Adipocyte (in vitro differentiated cells): Measurements from ENCODE around the gene EFCAB7.

ENCODE experiments used
- DNase-seq: peaks from one replicate; pipeline ENCODE4 v3.0.0-alpha.2; 2015; ENCODE audit warnings: low read depth
- H3K27me3 ChIP-seq: replicated peaks from 2 replicates; pipeline ENCODE4 v1.7.0; 2013; ENCODE audit warnings: mild to moderate bottlenecking, low read length, moderate library complexity; ENCODE audit not compliant: control insufficient read depth, insufficient read depth
- H3K36me3 ChIP-seq: 2 replicates; pipeline ENCODE4 v1.7.0; 2013; ENCODE audit warnings: low read length, mild to moderate bottlenecking, moderate library complexity; ENCODE audit not compliant: control insufficient read depth, insufficient read depth, severe bottlenecking
- H3K4me1 ChIP-seq: 2 replicates; pipeline ENCODE4 v1.7.0; 2013; ENCODE audit warnings: mild to moderate bottlenecking, low read length, moderate library complexity; ENCODE audit not compliant: control insufficient read depth, insufficient read depth
- H3K4me3 ChIP-seq: 2 replicates; pipeline ENCODE4 v1.7.0; 2013; ENCODE audit warnings: mild to moderate bottlenecking, low read length, moderate library complexity
- H3K9ac ChIP-seq: 2 replicates; pipeline ENCODE4 v1.7.0; 2013; ENCODE audit warnings: mild to moderate bottlenecking, low read length, moderate library complexity
- H3K9me3 ChIP-seq: 2 replicates; pipeline ENCODE4 v1.7.0; 2013; ENCODE audit warnings: mild to moderate bottlenecking, low read length, moderate library complexity; ENCODE audit not compliant: control insufficient read depth

The EFCAB7 gene

DNA sequence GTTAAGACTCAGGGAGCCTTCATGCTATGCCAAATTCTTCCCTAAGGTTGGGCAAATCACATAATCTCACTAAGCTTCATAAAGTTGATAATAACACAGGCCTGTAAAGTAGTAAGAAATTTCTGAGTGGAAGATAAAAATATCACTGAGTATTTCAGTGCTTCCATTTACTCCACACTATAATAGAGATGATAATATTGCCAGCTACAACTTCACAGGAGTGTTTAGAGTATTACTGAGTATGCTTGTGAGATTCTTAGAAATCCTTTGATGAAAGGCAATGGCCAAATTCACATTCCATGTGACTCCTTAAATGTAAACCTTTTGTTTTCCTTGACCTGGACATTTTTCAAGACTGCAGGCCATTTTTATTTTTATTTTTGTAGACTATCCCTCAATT is 10.7 kb upstream of the EFCAB7 start:
- no peaks in the 10 kb centered on the region for H3K4me1 ChIP-seq
- H3K4me3 ChIP-seq, result no peak overlapping the region

DNA sequence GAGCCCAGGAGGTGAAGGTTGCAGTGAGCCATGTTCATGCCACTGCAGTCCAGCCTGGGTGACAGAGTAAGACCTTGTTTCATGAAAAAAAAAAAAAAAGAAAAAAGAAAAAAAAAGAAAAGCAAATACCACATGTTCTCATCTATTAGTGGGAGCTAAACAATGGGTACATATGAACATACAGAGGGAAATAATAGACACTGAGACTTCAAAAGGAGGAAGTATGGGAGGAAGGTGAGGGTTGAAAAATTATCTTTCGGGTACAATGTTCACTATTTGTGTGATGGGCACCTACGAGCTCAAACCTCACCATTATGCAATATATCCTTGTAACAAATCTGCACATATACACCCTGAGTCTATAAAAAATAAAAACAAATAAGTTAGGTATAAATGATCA is 6.7 kb upstream of the EFCAB7 start:
- Histone ChIP-seq H3K9ac (no peak overlapping the region), H3K9me3 (peaks cover 8% of the 10 kb centered on the region), H3K4me1 (no peaks in the 10 kb centered on the region), H3K4me3 (no peak overlapping the region), H3K27me3 (no peaks in the 10 kb centered on the region), H3K36me3 (no peaks in the 10 kb centered on the region)
- no peak for DNase-seq

More for the DNA sequence above, 10.7 kb upstream of the EFCAB7 start:
- no peak overlapping the region for H3K9ac ChIP-seq
- no peak for DNase-seq
- H3K9me3 ChIP-seq, result peaks cover 8% of the 10 kb centered on the region
- no peaks in the 10 kb centered on the region for H3K27me3 ChIP-seq
- peaks cover 6% of the 10 kb centered on the region for H3K36me3 ChIP-seq

DNA sequence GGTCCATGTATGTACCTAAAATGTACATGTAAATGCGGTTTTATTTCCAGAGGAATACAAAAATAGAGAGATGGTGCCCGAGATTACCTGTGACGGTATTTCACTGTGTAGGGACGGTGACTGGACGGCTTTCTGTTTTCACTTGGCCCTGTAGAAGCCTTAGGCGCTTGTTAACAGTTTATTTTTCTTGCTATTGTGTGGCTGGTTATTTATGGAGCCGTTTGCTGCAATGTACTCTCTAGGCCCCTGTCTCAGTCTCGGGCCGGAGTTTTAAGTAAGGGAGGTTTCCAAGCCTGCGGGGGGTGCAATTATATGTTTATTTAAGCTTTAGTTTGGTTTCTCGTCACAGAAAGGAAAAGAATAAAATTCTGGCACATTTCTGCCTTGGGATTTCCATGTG is 413 bp downstream of the EFCAB7 start:
- peak overlapping the region; percentile 98 for H3K4me3 ChIP-seq
- DNase-seq, result peak; percentile 54
- peaks cover 17% of the 10 kb centered on the region for H3K4me1 ChIP-seq
- peak overlapping the region; percentile 87 for H3K9ac ChIP-seq
- H3K36me3 ChIP-seq, result peaks cover 14% of the 10 kb centered on the region
- H3K27me3 ChIP-seq, result no peaks in the 10 kb centered on the region
- no peaks in the 10 kb centered on the region for H3K9me3 ChIP-seq

DNA sequence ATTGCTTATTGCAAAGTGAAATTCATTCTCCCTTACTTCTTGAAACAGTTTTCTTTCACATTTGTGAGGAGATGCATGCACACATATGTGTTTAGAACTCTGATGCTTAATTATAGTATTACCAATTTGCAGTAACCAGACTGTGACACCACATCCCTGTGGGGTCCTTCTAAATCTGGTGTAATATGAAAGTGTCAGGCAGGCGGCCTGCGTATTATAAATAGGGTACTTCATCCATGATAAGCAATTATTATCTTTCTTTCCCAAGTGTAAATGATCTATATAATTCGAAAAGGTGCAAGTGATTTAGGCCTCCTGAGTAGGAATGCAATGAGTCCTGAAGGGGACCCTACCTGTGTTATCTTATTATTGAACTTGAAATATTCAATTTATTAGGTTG is 876 bp downstream of the EFCAB7 start:
- Histone ChIP-seq H3K27me3 (no peaks in the 10 kb centered on the region), H3K4me3 (peak overlapping the region; percentile 98), H3K9me3 (no peaks in the 10 kb centered on the region), H3K36me3 (peaks cover 18% of the 10 kb centered on the region), H3K9ac (peak overlapping the region; percentile 87), H3K4me1 (peaks cover 17% of the 10 kb centered on the region)
- DNase-seq, result peak; percentile 17

DNA sequence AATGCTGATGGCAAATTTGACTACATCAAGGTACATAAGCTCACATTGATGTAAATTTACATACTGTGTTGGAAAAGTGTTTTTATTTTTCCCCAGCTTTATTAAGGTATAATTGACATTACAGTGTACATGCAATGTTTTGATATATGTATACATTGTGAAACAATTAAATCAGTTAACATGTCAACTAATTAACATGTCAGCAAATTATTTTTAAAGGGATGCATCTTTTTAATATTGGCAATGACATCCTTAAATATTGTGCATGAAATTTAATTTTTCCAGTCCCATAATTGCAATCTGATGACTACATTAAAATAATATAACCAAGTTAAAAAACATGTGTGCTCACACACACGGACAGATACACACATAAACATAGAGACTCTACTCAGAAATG is 9.4 kb downstream of the EFCAB7 start:
- H3K36me3 ChIP-seq, result peaks cover 22% of the 10 kb centered on the region
- H3K4me3 ChIP-seq, result no peak overlapping the region
- no peak overlapping the region for H3K9ac ChIP-seq
- no peaks in the 10 kb centered on the region for H3K4me1 ChIP-seq
- DNase-seq, result no peak
- no peaks in the 10 kb centered on the region for H3K9me3 ChIP-seq
- H3K27me3 ChIP-seq, result no peaks in the 10 kb centered on the region

DNA sequence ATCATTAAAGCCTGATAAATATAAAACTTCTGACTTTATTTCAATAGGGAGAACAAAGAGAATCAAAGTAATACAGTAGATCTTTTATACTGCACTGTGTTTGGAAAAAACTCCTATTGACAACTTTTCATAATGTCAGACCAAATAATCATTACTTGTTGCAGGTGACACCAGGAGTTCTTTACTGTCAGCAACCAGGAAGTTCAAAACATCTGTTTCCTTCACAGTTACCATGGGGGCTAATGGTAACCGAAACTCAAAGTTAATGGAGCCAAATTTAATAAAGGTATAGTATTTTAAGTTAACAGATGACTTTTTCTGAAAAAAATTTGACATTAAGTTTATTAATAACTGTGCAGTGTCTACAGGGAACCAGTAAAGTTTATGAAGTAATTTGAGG is 10.6 kb downstream of the EFCAB7 start:
- H3K36me3 ChIP-seq, result peaks cover 15% of the 10 kb centered on the region

DNA sequence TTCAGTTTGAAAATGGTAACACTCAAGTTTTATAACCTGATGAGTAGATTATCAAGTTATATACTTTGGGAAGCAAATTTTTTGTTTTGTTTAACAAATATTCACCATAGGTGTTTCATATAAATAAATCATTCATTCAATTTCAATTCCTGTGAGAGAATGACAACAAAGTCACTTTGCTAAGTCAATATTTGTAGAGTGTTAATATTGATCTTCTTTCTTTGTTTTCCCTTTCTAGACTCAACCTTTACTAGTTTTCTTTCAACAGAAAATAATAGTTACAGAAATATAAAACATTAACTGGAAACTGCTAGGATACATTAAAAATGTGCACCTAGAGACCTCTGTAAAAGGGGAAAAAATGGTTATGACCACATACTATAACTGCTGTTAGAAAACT is 11.1 kb downstream of the EFCAB7 start:
- Histone ChIP-seq H3K9me3 (no peaks in the 10 kb centered on the region), H3K36me3 (peaks cover 13% of the 10 kb centered on the region), H3K4me1 (no peaks in the 10 kb centered on the region), H3K27me3 (no peaks in the 10 kb centered on the region), H3K4me3 (no peak overlapping the region), H3K9ac (no peak overlapping the region)
- DNase-seq, result no peak

More for the DNA sequence above, 10.6 kb downstream of the EFCAB7 start:
- Histone ChIP-seq H3K4me1 (no peaks in the 10 kb centered on the region), H3K9me3 (no peaks in the 10 kb centered on the region), H3K4me3 (no peak overlapping the region), H3K9ac (no peak overlapping the region), H3K27me3 (no peaks in the 10 kb centered on the region)
- DNase-seq, result no peak

DNA sequence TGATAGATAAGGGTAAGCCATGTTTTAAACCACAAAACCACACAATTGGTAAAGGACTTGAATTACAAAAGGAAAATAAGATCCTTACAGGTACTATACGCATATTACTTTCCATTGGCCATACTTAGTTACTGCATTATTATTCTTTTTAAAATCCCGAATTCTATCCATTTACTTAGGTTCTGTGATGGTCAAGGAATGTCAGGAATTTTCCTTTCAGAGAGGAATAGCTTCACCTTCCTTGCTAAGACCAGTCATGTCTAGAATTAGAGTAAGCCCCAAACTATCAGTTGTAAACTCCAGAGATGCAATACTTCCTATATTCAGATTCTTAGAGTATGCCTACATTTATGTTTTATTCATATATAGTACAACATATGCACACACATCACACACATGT is 13.7 kb downstream of the EFCAB7 start:
- Histone ChIP-seq H3K36me3 (peaks cover 13% of the 10 kb centered on the region), H3K9me3 (no peaks in the 10 kb centered on the region), H3K4me3 (no peak overlapping the region), H3K4me1 (no peaks in the 10 kb centered on the region), H3K9ac (no peak overlapping the region), H3K27me3 (no peaks in the 10 kb centered on the region)
- DNase-seq, result no peak

DNA sequence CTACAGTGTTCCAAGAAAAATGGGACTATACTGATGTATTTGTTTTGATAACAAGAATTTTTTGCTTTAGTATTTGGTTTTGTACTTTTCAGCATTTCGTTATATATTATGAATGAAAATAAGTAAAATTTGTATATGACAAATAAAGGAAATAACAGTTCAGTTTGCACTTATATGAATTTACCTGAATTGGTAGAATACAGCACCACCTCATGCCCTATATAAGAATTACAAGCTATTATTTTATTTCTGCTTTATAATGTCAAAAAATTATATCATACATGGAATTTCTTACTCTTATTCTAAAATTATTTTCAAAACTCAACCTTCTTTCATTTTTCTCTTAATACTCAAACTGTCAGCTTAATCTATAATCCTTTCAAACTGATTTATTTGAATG is 14.6 kb downstream of the EFCAB7 start:
- no peak overlapping the region for H3K4me3 ChIP-seq
- no peaks in the 10 kb centered on the region for H3K27me3 ChIP-seq
- DNase-seq, result peak; percentile 55
- H3K4me1 ChIP-seq, result no peaks in the 10 kb centered on the region
- H3K9ac ChIP-seq, result no peak overlapping the region
- H3K9me3 ChIP-seq, result no peaks in the 10 kb centered on the region
- H3K36me3 ChIP-seq, result peaks cover 8% of the 10 kb centered on the region

DNA sequence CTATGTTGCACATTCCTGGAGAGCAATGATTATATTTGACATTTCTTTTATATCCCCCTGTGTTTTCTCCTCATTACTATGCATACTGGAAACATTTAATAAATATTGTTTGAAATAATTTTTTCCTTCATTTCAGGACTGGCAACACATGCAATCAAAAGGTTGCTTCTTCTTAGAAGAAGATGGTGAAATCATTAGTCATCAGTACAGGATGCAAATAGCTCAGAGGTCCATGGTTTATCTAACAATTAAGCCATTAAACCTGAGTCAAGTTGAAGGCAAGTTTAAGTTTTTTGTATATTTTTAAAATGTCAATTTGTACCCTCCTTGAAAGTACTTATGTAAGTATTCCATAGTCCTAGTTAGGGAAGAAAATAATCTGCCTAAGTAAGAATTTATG is 22.5 kb downstream of the EFCAB7 start:
- Histone ChIP-seq H3K9ac (no peak overlapping the region), H3K36me3 (no peaks in the 10 kb centered on the region), H3K27me3 (no peaks in the 10 kb centered on the region), H3K4me3 (no peak overlapping the region), H3K9me3 (no peaks in the 10 kb centered on the region), H3K4me1 (peaks cover 17% of the 10 kb centered on the region)
- DNase-seq, result peak; percentile 49

DNA sequence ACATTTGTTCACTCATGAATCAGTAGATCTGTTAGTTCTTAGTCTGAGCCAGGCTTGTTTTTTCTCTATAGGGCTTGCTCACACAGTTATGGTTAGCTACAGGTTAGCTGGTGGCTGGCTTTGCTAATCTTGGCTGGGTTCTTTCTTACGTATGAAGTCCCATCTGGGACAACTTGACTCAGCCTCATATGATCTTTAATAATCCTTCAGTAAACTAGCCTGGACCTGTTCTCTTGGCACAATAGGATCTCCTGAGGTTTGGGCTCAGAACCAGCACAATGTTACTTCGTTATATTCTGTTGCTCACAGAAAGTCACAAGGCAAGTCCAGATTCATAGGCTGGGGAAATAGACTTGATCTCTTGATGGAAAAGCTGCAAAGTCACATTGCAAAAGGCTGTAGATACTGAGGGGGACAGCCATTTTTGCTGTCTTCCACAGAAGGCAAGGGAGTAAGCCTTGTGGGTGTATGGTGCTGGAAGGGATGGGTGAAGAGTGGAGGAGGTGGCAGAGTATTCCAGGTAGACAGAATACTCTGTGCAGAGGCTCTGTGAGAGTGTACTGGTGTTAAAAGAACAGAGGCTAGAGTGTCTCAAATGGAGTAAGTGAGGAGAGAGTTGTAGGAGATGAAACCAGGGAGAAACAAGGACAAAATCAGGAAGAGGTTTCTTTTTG is 24.4 kb downstream of the EFCAB7 start:
- Histone ChIP-seq H3K4me1 (peaks cover 17% of the 10 kb centered on the region), H3K36me3 (no peaks in the 10 kb centered on the region), H3K9ac (peak overlapping the region; percentile 69), H3K9me3 (no peaks in the 10 kb centered on the region), H3K27me3 (no peaks in the 10 kb centered on the region), H3K4me3 (peak overlapping the region; percentile 27)
- DNase-seq, result peak; percentile 2

DNA sequence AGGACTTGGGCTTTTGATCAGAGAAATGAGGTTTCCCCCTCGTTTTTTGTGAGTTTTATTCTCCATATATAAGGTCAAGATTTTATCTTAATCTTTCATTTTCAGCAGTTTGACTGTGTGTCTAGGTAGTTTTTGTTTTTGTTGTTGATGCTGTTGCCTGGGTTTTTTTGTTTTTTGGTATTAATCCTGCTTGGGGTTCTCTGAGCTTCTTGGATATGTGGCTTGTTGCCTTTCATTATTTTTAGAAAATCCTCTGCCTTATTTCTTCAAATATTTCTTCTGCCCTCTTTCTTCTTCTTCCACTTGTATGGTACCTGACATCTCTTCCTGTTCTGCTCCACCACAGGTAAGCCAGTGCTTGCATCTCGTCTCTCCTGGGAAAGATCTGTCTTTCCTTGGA is 25.0 kb downstream of the EFCAB7 start:
- DNase-seq, result no peak
- Histone ChIP-seq H3K4me3 (peak overlapping the region; percentile 27), H3K27me3 (no peaks in the 10 kb centered on the region)

More for the DNA sequence above, 25.0 kb downstream of the EFCAB7 start:
- Histone ChIP-seq H3K36me3 (no peaks in the 10 kb centered on the region), H3K4me1 (peaks cover 17% of the 10 kb centered on the region), H3K9ac (peak overlapping the region; percentile 69), H3K9me3 (no peaks in the 10 kb centered on the region)
